Measurements from ENCODE around the gene ICAM5. TPM values are rescaled to one million over a fixed set of nuclear protein-coding genes. Genes with fewer than 3 reads are reported as not detected.

ICAM5 gene
- total and polyA plus RNA-seq, 9 of the 15 experiments (the other 6 are each of a cell fraction or from before 2014, with no cell fraction given): 0.10 to 114 (median 13.7) TPM

- TF ChIP-seq USF1 (CRISPR knock-in tag; IDR thresholded peaks at IDR 0.05) (peak; percentile 83), ZNF143 (CRISPR knock-in tag; IDR thresholded peaks at IDR 0.05) (peak; percentile 54), E2F5 (CRISPR knock-in tag; IDR thresholded peaks at IDR 0.05) (peak; percentile 82), SMARCA4 (IDR thresholded peaks at IDR 0.05) (peak; percentile 56), TARDBP (IDR thresholded peaks at IDR 0.05) (0 out of 2 replicates have a peak, but pooled peaks have one; percentile 67), RNF2 (IDR thresholded peaks at IDR 0.05) (peak; percentile 56; the same call in 1 of the 2 replicates), MXI1 (IDR thresholded peaks at IDR 0.05; ENCODE audit: low read depth, low read length) (0 out of 2 replicates have a peak, but pooled peaks have one; percentile 22), ZNF263 (CRISPR knock-in tag; IDR thresholded peaks at IDR 0.05; ENCODE audit: borderline replicate concordance) (peak; percentile 73), KDM2B (CRISPR knock-in tag; IDR thresholded peaks at IDR 0.05) (peak; percentile 87; the same call in 1 of the 2 replicates), ZFX (CRISPR knock-in tag; IDR thresholded peaks at IDR 0.05) (peak; percentile 41), HLTF (IDR thresholded peaks at IDR 0.05) (peak; percentile 62; the same call in 1 of the 2 replicates), ZNF717 (CRISPR knock-in tag; IDR thresholded peaks at IDR 0.05) (peak; percentile 8; the same call in 1 of the 2 replicates), HDAC1 (IDR thresholded peaks at IDR 0.05) (peak in 1 of 2 experiments; percentile 5; a peak in 1 of 4 replicates), ZBTB17 (CRISPR knock-in tag; IDR thresholded peaks at IDR 0.05) (peak; percentile 79; the same call in 1 of the 2 replicates), MAZ (CRISPR knock-in tag; conservative IDR thresholded peaks at IDR 0.05 in 1 of 2, IDR thresholded peaks at IDR 0.05 in 1 of 2) (peak; percentile 94 to 98)
- TF ChIP-seq, protein P1, sequence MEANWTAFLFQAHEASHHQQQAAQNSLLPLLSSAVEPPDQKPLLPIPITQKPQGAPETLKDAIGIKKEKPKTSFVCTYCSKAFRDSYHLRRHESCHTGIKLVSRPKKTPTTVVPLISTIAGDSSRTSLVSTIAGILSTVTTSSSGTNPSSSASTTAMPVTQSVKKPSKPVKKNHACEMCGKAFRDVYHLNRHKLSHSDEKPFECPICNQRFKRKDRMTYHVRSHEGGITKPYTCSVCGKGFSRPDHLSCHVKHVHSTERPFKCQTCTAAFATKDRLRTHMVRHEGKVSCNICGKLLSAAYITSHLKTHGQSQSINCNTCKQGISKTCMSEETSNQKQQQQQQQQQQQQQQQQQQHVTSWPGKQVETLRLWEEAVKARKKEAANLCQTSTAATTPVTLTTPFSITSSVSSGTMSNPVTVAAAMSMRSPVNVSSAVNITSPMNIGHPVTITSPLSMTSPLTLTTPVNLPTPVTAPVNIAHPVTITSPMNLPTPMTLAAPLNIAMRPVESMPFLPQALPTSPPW (CRISPR knock-in tag; IDR thresholded peaks at IDR 0.05): peak; percentile 97
These were observed 2.7 kb upstream of the ICAM5 start, which contains the start of gene ICAM4 (continued) for GRCh38 chr19:10286803-10287737.

Data from K562 (cell line).